ENCODE data around the gene C3orf85.

C3orf85 gene

DNA sequence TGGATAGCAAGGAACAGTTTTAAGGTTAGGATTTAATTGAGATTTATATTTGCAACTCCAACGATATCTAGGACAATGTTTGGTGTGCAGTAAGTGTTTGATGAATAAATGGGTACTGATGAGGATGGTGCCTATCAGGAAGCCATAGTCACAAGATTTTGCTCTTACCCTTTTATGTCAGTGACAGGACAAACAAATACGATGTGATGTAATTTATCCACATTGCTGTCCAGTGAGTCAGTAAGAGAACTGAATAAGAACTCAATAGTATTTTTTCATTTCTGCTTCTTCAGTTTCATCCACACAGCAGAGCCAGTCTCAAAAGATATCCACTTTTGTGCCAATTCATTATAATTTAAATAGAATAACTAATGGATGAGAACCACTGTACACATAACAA is 18.5 kb downstream of the C3orf85 start:
- no peak for DNase-seq

DNA sequence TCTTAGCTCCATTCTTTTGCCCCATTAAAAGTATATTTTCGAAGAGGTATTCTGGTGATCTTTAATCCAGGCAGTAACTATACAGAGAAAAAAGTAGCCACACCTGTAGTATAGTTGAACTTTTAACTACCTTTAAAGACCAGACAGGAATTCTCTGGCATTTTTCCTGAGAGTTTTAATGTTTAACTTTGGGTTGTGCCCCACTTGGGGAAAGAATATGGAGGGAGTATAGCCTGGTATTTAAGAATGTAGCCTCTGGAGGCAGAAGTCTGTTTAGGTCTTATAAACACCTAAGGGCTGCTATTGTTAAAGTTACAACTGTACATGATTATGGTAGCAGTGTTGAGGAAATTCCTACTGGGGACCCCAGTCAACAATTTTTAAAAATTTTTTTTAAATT is 19.3 kb downstream of the C3orf85 start:
- no peak for DNase-seq

DNA sequence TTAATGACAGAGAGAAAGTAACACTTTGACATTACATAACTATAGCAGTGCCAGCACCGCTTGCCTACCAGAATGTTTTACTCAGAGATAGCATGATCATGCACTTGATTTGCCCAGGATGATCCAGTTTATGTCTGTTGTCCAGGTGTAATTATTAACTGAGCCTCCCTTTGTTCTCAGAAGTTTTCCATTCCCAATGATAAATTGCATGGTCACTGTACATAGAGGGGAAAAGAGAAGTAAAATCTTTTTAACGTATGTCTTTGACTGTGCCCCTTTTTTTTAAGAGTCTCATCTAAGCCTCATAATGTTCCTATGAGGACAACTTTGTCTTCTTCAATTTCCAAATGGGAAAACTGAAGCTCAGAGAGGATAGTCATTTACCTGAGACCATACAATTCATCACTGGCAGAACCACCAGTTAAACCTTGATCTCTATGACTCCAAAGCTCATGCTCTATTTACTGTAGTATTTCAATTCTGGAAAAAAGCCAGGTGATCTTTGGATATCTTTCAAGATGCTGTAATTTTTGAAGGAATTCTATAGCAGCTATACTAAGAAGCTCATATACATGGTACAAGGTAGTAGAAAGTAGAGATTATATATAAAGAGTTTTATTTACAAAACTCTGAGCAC is 25.1 kb downstream of the C3orf85 start:
- DNase-seq: no peak

DNA sequence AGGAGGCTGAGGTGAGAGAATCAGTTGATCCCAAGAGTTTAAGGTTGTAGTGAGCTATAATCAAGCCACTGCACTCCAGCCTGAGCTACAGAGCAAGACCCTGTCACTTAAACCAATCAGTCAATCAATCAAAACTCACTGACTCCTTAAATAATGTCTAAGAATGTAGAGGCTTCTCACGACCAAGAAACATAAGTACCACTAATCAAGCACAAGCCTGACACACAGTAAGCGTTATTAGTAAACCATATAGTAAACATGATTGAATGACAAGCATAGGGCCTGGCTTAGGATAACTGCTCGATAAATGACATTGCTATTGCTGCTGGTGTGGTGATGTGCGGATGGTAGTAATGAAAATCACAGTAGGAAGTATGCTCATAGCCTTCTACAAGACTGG is 29.4 kb downstream of the C3orf85 start:
- no peak for DNase-seq

DNA sequence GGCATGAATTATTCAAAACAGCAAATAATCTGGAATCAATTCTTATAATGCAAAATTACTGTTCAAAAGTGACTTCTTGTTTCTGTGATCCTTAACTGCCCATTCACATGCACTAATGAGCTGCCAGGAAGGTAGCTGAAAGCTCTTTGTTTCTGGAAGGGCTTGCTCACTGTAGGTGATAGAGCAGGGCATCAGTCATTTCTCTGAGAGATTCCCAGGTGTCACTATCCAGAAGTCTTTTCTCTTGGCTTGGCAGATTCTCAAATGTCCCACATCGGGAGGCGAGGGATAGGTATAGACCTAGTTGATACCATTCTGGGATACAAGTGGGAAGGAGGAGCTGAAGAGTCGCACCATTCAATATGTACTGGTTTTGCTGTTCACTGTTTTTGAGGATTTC is 35.0 kb downstream of the C3orf85 start:
- DNase-seq: no peak

DNA sequence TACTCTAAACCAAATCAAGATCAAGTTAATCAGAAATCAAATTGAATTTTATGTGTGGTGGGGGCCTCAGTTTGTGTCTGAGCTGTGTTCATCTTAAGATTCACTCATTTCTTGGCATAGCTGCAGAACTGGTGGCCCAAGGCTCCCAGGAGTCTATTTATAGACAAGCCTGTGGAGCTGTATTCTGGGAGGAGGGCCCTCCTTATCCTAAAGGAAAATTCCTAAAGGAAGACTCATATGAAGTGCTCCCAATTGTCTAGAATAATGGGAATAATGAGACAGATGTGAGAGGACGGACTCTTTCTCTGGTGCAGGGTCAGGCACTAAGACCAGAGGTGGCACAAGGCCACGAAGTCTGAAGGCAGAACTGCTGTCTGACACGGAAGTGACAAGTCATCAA is 38.9 kb downstream of the C3orf85 start:
- DNase-seq: no peak

DNA sequence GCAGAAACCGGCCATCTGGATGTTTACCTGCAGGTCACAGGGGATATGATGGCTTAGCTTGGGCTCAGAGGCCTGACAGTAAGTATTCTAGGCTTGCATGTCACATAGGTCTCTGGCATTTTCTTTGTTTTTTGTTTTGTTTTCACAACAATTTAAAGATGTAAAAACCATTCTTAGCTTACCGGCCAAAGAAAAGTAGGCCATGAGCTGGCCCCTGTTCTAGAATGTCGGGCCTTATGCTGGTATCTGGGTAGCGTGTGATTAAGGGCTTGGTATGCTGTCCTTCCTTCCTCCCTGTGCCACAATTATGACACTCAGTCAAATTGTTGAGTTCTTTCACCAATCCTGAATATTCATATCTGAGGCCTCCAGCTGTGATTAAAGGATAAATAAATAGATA is 40.2 kb downstream of the C3orf85 start:
- no peak for DNase-seq

DNA sequence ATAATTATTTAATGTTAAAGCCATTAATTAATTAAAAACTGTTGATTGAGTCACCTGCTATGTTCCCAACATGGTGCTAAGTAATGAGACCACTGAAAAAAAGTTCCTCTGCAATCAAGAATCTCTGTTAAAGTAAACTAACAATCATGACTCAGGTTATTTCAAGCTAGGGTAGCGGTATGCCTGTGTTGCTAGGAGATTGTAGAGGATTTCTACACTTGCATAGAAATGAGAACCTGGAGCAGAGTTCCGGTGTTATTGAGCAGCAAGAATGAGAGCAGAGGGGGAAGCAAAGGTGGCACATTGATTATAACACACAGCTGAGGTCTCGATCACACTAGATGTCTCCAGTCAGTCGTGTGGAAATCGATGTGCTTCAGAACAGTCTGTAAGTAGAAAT is 41.4 kb downstream of the C3orf85 start:
- no peak for DNase-seq

DNA sequence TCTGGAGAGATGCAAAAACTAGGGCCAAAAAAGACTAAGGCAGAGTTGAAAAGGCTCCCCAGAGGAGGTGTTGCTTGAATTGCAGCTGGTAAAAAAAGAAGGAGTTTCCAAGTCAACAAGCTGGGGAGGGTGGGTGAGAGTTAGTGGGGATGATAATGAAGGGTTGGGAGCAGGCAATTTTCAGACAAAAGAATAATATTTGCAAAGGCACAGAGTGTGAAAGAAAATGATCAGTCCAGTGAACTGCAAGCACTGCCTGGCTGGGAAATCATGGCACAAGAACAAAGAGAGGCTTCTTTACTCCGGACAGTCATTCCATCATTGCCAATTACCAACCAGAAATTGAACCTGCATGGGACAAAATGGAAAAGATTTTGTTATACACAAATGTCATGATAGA is 42.2 kb downstream of the C3orf85 start:
- no peak for DNase-seq

DNA sequence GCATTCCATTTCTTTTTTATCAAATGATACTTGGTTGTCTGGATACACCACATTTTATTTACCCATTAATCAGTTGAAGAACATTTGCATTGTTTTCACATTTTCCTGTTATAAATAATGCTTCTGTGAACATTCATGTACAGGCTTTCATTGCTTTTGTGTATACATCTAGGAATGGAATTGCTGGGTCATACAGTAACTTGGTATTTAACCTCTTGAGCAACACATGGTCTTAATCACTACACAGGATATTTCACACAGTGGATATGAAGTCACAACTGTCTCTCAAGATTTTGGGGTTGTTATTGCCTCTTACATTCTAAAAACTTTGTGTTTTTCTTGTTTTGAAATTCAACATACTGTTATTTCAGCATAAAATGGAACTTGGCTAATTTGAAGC is 48.2 kb downstream of the C3orf85 start:
- no peak for DNase-seq

DNA sequence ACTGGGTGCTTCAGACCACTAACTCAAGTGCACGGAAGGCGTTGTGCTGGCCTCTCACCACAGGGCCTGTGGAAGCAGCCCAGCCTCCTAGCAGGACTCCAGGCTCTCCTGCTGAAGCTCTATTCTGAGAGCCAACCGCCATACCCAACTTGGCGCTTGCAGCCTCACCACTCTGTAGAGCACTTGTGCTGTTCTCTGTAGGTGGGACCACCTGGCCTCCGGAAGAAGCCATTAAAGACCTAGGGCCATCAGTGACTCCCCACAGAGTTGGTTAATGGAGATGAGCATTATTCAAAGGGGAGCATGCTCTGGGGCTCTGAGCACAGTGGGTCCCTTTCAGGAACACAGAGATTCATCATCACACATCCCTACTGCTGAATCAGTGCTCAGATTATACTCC is 50.9 kb downstream of the C3orf85 start:
- DNase-seq: no peak

DNA sequence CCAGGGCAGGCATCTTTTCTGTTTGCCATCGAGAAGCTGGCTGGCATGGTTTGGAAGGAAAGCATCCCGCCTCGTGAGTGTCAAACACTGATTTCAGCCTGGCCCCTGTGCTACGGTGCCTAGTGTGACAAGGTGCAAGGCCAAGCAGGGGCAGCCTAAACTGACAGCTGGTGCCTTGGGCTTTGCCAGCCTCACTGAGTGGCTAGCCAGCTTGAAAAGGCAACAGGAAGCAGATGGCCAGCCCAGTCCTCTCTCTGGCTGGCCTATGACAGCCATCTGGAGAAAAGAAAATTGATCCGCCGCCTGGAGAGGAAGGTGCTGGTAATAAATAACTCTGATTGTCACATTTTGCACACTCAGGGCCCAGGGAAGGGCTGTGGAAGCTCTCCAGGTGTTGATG is 52.2 kb downstream of the C3orf85 start:
- no peak for DNase-seq

DNA sequence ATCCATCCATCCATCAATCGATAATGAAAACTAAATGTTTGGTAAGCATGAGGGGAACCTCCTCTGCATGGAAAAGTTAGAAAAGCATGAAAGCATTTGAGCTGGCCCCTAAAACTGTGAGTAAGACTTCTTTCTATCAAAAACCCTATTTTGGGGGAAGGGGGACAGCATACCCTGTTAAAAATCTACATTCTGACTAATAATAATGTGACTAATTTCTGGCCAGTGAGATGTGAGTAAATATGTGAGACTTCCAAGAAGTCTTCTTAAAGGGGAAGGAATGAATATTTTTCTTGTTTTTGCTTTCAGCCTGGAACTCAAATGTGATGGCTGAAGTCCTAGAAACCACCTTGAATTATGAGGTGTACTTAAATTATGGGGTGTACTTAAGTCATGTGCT is 54.9 kb downstream of the C3orf85 start:
- DNase-seq: no peak

DNA sequence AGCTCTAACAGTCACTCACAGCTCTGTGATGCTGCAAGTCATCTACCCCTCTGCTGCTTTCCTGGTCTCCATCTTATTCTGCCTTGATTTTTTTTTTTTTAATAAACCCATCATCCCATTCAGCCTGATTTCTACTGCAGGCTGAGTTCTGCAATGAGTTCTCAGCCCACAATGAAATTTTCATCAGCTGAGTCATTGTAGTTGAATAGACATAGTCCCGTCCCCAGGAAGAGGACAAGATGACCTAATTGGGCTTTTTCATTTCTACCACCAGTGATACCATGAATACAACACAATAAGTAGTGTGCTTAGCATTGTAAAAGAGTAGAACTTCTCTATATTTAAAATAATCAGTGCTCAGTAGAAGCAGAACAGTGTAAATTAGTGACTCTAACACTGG is 59.3 kb downstream of the C3orf85 start:
- no peak for DNase-seq

Measured in activated effector memory CD4-positive, alpha-beta T cell treated with Interleukin-2 at 50 U/mL for 16 hours (primary cell).